Stimulated activated CD8-positive, alpha-beta memory T cell treated with anti-CD3 and anti-CD28 coated beads, Interleukin-15, amount 100 ng/mL, for 24 hours (primary cell): ENCODE results near the gene SLC39A11.

ENCODE experiments used
- DNase-seq: peaks from one replicate; pipeline ENCODE4 v3.0.0-alpha.2; 2020; ENCODE audit warnings: low read depth

Gene SLC39A11

GRCh38 chr17:72870367-72870985 lies 222.0 kb downstream of the SLC39A11 start:
- no peak for DNase-seq

- DNase-seq = no peak
These were observed 222.9 kb downstream of the SLC39A11 start for GRCh38 chr17:72869630-72870029.

GRCh38 chr17:72865954-72866353 lies 226.5 kb downstream of the SLC39A11 start:
- no peak for DNase-seq

GRCh38 chr17:72863526-72864211 lies 228.8 kb downstream of the SLC39A11 start:
- DNase-seq = no peak

- no peak for DNase-seq
These were observed 230.1 kb downstream of the SLC39A11 start for GRCh38 chr17:72862276-72862999.

- no peak for DNase-seq
These were observed 230.7 kb downstream of the SLC39A11 start for GRCh38 chr17:72861811-72862210.

- no peak for DNase-seq
These were observed 231.7 kb downstream of the SLC39A11 start for GRCh38 chr17:72860778-72861177.

- no peak for DNase-seq
These were observed 233.5 kb downstream of the SLC39A11 start for GRCh38 chr17:72858826-72859495.

GRCh38 chr17:72853440-72854415 lies 238.8 kb downstream of the SLC39A11 start:
- no peak for DNase-seq

- no peak for DNase-seq
These were observed 240.1 kb downstream of the SLC39A11 start for GRCh38 chr17:72852277-72852938.

- no peak for DNase-seq
These were observed 241.9 kb downstream of the SLC39A11 start for GRCh38 chr17:72850410-72851118.

- DNase-seq = no peak
These were observed 246.1 kb downstream of the SLC39A11 start for GRCh38 chr17:72846399-72846798.

GRCh38 chr17:72843591-72843990 lies 248.9 kb downstream of the SLC39A11 start:
- no peak for DNase-seq

- no peak for DNase-seq
These were observed 252.5 kb downstream of the SLC39A11 start for GRCh38 chr17:72840019-72840418.

- no peak for DNase-seq
These were observed 253.3 kb downstream of the SLC39A11 start for GRCh38 chr17:72839131-72839725.

GRCh38 chr17:72838581-72838980 lies 253.9 kb downstream of the SLC39A11 start:
- DNase-seq = no peak

GRCh38 chr17:72838068-72838467 lies 254.4 kb downstream of the SLC39A11 start:
- no peak for DNase-seq

- no peak for DNase-seq
These were observed 255.2 kb downstream of the SLC39A11 start for GRCh38 chr17:72837335-72837734.

GRCh38 chr17:72833128-72833765 lies 259.2 kb downstream of the SLC39A11 start:
- no peak for DNase-seq
